ENCODE data around the gene BCL11A.

The BCL11A gene

DNA sequence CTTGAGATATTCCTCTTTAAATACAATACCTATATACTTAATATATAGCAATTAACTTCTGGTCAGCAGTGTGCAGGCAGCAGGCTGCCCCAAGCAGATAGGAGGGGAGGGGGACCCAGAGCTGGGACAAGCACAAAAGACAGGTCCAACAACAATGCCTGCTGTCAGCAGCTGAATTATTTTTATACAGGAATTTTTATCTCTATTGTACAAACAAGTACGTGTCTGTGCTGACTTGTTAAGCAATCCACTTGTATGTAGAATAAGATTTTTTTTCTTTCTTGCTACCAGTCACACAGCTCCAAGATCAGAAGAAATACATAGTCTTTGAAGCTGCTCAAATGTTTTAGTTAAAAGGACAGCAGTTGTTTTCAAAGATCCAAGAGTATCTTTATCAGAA lies 16.7 kb downstream of the BCL11A start:
- no peak for FAIRE-seq
- no peak for DNase-seq (ENCODE audit: insufficient read length, low spot score)

DNA sequence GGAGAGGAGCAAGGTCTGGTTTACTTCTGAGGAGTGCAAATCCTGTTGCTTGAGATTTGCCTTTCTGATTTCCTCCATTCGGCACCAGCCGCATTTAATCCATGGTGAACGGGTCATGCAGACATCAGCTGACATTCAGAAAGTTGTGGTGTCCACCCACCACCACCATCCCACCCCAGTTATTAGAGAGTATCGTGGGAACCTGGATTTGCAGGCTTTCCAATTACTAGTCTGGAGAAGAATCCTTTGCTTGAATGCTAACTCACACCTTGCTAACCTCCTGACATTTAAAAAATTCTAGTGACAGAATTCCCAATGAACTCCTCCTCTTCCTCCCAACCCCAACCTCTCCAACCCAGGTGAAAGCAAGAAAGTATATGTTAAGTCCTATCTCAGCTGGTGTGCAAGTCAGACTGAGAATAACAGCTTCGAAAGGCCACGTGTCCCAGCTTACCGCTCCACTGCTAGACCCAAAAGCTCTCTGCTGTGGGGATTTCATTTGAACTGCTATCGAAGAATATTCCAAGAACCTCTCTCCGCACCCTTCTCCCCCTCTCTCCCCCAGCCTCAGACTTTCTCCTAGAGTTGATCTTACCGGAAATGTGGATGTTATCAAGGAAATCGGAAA lies 17.7 kb downstream of the BCL11A start:
- DNase-seq (ENCODE audit: insufficient read length, low spot score) (no peak), FAIRE-seq (no peak)
- TF ChIP-seq, protein P1, sequence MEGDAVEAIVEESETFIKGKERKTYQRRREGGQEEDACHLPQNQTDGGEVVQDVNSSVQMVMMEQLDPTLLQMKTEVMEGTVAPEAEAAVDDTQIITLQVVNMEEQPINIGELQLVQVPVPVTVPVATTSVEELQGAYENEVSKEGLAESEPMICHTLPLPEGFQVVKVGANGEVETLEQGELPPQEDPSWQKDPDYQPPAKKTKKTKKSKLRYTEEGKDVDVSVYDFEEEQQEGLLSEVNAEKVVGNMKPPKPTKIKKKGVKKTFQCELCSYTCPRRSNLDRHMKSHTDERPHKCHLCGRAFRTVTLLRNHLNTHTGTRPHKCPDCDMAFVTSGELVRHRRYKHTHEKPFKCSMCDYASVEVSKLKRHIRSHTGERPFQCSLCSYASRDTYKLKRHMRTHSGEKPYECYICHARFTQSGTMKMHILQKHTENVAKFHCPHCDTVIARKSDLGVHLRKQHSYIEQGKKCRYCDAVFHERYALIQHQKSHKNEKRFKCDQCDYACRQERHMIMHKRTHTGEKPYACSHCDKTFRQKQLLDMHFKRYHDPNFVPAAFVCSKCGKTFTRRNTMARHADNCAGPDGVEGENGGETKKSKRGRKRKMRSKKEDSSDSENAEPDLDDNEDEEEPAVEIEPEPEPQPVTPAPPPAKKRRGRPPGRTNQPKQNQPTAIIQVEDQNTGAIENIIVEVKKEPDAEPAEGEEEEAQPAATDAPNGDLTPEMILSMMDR (IDR thresholded peaks at IDR 0.05; ENCODE audit: insufficient read depth, missing control alignments): no peak

More for the DNA sequence above, 16.7 kb downstream of the BCL11A start:
- TF ChIP-seq, protein P1 (IDR thresholded peaks at IDR 0.05; ENCODE audit: insufficient read depth, missing control alignments): no peak

DNA sequence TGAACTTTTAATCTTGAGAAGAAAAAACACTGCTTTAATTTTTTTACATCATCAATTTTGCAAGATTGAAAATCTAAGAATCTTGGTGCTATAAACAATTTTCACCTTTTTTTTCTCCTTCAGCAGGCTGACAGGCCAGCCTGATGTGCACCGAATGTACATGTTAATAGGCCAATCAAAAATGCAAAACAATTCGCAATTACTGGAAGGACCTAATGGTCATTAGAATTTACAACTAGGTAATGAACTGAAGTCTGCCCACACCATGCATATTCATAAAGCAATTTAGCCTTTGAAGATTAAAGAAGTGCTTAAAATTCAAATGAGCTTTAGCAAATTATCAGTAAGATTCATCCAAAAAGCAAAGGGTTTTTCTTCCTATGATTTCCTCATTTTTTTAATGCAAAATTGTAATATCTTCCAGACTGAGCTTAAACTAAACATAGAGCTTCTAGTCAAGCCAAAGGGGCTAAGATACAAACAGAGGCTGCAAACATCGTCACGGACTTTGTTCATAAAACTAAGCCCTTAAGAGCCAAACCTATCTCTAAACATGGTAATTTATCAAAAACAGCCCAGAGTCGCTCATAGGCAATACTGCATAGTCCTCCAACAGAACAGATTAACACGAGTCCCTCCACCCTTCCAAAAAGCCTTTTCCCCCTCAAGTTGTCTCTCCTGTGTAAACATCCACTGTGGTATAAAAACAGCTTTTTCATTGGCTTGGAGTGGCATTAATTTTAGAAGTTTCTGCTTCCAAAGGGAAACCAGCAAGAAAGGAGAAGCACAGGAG lies 18.4 kb downstream of the BCL11A start:
- FAIRE-seq (peak; percentile 46), DNase-seq (ENCODE audit: insufficient read length, low spot score) (no peak)
- TF ChIP-seq, protein P1 (IDR thresholded peaks at IDR 0.05; ENCODE audit: insufficient read depth, missing control alignments): no peak

DNA sequence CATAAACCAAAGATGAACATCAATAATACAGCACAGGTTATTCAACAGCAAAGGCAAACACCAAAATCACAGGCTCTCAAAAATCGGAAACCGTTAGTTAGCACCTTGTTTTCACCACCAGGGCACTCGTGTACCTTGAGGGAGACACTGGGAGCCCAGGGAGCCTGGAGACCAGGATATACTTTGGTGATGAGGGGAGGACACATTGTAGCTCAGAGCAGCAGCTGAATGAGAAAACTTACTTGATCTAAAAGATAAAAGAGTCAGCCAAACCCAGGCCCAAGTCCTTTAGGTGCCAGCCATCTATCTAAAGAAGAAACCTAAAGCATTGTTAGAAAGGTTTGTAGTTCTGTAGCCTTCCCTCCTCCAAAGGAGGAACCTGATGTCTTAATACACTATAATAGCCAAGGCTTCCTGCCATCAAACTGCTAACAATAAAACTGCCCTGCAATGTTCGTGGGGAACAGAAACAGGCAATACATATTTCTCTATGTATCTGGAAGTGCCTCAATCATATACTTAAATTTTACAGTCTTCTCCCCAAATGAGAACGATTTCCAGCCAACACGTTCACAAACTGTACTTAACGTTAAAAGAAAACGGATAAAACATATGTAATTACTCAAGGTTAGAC lies 19.3 kb downstream of the BCL11A start:
- TF ChIP-seq, protein P1 (IDR thresholded peaks at IDR 0.05; ENCODE audit: insufficient read depth, missing control alignments): no peak

DNA sequence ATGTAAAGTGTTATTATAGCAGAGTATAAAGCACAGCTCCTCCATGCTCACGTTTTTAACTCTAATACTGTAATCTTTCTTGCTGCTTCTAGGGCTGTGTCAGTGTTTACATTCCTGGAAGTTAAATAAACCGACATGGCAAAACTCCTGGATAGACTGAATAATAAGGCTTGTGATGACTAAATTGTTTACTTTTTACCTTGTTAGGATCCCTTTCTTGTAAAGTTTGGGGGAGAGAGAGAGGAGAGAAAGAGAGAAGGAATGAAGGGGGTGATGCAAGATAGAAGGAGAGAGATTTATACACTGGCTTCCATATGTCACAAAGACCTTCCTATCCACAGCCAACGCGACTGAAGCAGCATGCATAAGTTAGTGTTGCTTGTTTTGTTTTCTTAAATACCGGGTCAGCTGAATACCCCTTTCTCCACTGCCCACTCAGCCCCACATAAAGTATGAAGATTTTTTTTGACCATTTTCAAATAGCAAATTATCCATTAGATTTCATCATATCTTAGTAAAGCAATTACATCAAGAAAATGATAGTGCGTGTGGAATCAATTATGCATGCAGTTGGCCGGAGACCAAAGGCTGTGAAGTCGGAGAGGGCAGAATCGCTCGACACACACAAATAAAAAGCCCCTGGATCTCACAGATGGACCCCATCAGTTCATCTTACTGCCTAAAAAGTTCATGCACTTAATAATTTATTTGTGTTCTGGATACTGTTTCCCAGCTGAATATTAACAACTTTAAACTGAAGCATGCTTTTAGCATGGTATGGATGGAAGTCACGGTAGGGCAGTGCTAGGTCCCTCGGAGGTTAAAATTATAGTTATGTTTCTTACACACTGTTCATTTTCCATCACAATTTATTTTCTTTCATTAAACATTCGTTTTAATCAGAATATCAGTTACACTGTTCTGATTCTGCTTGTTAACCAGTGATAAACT lies 20.1 kb downstream of the BCL11A start:
- FAIRE-seq: peak; percentile 85
- no peak for DNase-seq (ENCODE audit: insufficient read length, low spot score)
- TF ChIP-seq, protein P1 (IDR thresholded peaks at IDR 0.05; ENCODE audit: insufficient read depth, missing control alignments): no peak

More for the DNA sequence above, 19.3 kb downstream of the BCL11A start:
- no peak for DNase-seq (ENCODE audit: insufficient read length, low spot score)
- no peak for FAIRE-seq

DNA sequence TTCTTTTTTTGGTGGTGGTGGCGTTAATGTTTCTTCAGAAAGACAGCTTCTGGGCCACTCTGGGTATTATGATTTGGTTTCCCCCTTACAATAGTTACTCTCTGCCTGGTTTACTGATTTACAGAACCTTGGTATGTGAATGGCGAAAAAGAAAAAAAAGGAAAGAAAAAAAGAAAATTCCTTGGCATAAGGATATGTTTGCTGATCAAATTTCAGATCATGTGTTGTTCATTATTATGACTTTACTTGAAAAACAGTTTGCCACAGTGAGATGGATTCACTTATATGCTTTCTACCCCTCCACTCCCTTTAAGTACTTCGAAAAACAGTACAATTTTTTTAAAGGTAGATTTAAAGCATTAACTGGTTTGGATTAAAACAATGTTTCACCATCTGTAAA lies 21.0 kb downstream of the BCL11A start:
- TF ChIP-seq, protein P1 (IDR thresholded peaks at IDR 0.05; ENCODE audit: insufficient read depth, missing control alignments): no peak
- no peak for FAIRE-seq
- no peak for DNase-seq (ENCODE audit: insufficient read length, low spot score)
